T-helper 17 cell (primary cell): ENCODE measurements around the gene RMND5A. TPM values are rescaled to one million over a fixed set of nuclear protein-coding genes. Genes with fewer than 3 reads are reported as not detected.
"Not testable (repeated sequence)": the region's sequence is repeated elsewhere in the genome, so short reads cannot be mapped to it uniquely, and the experiment has no call there.

Experiments
- ATAC-seq: fragments of 150-1000 bp; cut with Tn5 transposase; 2 replicates; pipeline ENCODE4 v1.10.0; 2021; ENCODE audit warnings: mild to moderate bottlenecking, moderate library complexity
- DNase-seq, 3 donors: peaks; one replicate each; pipeline versions ENCODE4 v3.0.0 to v3.0.0-alpha.2; 2020 to 2021
- H3K9me3 ChIP-seq: one replicate; pipeline ENCODE4 v1.7.0; 2013; ENCODE audit warnings: low read length, mild to moderate bottlenecking; ENCODE audit not compliant: control insufficient read depth, poor library complexity, severe bottlenecking
- H3K27ac Mint-ChIP-seq: one replicate; pipeline ENCODE4 v1.8.0; 2022; ENCODE audit warnings: mild to moderate bottlenecking, moderate library complexity, mixed read lengths
- H3K27me3 Mint-ChIP-seq: one replicate; pipeline ENCODE4 v1.8.0; 2022; ENCODE audit warnings: mixed read lengths
- H3K36me3 Mint-ChIP-seq: one replicate; pipeline ENCODE4 v1.8.0; 2022; ENCODE audit warnings: low read depth, mixed read lengths
- H3K4me1 Mint-ChIP-seq: one replicate; pipeline ENCODE4 v1.8.0; 2022; ENCODE audit warnings: mild to moderate bottlenecking, mixed read lengths
- H3K4me3 Mint-ChIP-seq: one replicate; pipeline ENCODE4 v1.8.0; 2022; ENCODE audit warnings: mild to moderate bottlenecking, moderate library complexity, mixed read lengths
- total RNA-seq, 4 donors: library from RNA in 2 of 4; stranded (reverse) in 2 of 4; gene quantifications; one replicate each; pipeline ENCODE4 v1.2.3 and lab custom pipeline; 2022 to 2026

The RMND5A gene
- total RNA-seq, 2 donors from 2014 or later = 28.4 to 42.3 TPM

GRCh38 chr2:86732837-86733236 lies 12.7 kb downstream of the RMND5A start:
- not testable (repeated sequence) for H3K27ac Mint-ChIP-seq, H3K27me3 Mint-ChIP-seq, H3K9me3 ChIP-seq, H3K36me3 Mint-ChIP-seq, DNase-seq, ATAC-seq, H3K4me3 Mint-ChIP-seq
- peaks cover 12% of the 10 kb centered on the region for H3K4me1 Mint-ChIP-seq

GRCh38 chr2:86733528-86733927 lies 13.4 kb downstream of the RMND5A start:
- not testable (repeated sequence) for H3K27me3 Mint-ChIP-seq, H3K9me3 ChIP-seq, H3K27ac Mint-ChIP-seq, H3K36me3 Mint-ChIP-seq, H3K4me3 Mint-ChIP-seq, DNase-seq, ATAC-seq
- H3K4me1 Mint-ChIP-seq = peaks cover 12% of the 10 kb centered on the region

- not testable (repeated sequence) for H3K4me1 Mint-ChIP-seq, H3K36me3 Mint-ChIP-seq, H3K27ac Mint-ChIP-seq, ATAC-seq, H3K27me3 Mint-ChIP-seq, H3K4me3 Mint-ChIP-seq, DNase-seq, H3K9me3 ChIP-seq
Measured at GRCh38 chr2:86734896-86735295, 14.8 kb downstream of the RMND5A start.

- H3K27me3 Mint-ChIP-seq, H3K4me3 Mint-ChIP-seq, H3K9me3 ChIP-seq, DNase-seq, H3K36me3 Mint-ChIP-seq, H3K4me1 Mint-ChIP-seq, H3K27ac Mint-ChIP-seq, ATAC-seq: not testable (repeated sequence)
Measured at GRCh38 chr2:86739485-86739884, 19.4 kb downstream of the RMND5A start.

GRCh38 chr2:86739889-86740288 lies 19.8 kb downstream of the RMND5A start:
- H3K36me3 Mint-ChIP-seq, H3K27ac Mint-ChIP-seq, H3K27me3 Mint-ChIP-seq, ATAC-seq, H3K4me1 Mint-ChIP-seq, DNase-seq, H3K4me3 Mint-ChIP-seq, H3K9me3 ChIP-seq: not testable (repeated sequence)

- H3K27ac Mint-ChIP-seq, ATAC-seq, H3K27me3 Mint-ChIP-seq: not testable (repeated sequence)
Measured at GRCh38 chr2:86741889-86742498, 21.9 kb downstream of the RMND5A start.

GRCh38 chr2:86744152-86744551 lies 24.1 kb downstream of the RMND5A start:
- H3K4me1 Mint-ChIP-seq = peaks cover 26% of the 10 kb centered on the region
- H3K36me3 Mint-ChIP-seq = peaks cover 7% of the 10 kb centered on the region
- no peaks in the 10 kb centered on the region for H3K9me3 ChIP-seq
- no peak overlapping the region for H3K4me3 Mint-ChIP-seq
- no peaks in the 10 kb centered on the region for H3K27me3 Mint-ChIP-seq
- ATAC-seq (no peak), DNase-seq (no peak)
- no peak overlapping the region for H3K27ac Mint-ChIP-seq

More at GRCh38 chr2:86741889-86742498, 21.9 kb downstream of the RMND5A start:
- peaks cover 19% of the 10 kb centered on the region for H3K4me1 Mint-ChIP-seq
- not testable (repeated sequence) for H3K9me3 ChIP-seq, DNase-seq, H3K36me3 Mint-ChIP-seq, H3K4me3 Mint-ChIP-seq

- Mint-ChIP-seq H3K4me1 (peaks cover 26% of the 10 kb centered on the region), H3K4me3 (no peak overlapping the region), H3K27me3 (no peaks in the 10 kb centered on the region), H3K27ac (no peak overlapping the region), H3K36me3 (peaks cover 9% of the 10 kb centered on the region)
- DNase-seq (no peak), ATAC-seq (no peak)
- no peaks in the 10 kb centered on the region for H3K9me3 ChIP-seq
Measured at GRCh38 chr2:86746939-86747338, 26.8 kb downstream of the RMND5A start.

- no peak overlapping the region for H3K27ac Mint-ChIP-seq
- H3K27me3 Mint-ChIP-seq = no peaks in the 10 kb centered on the region
- H3K4me3 Mint-ChIP-seq = no peak overlapping the region
- no peaks in the 10 kb centered on the region for H3K9me3 ChIP-seq
- peaks cover 7% of the 10 kb centered on the region for H3K36me3 Mint-ChIP-seq
- DNase-seq (no peak), ATAC-seq (no peak)
- peaks cover 22% of the 10 kb centered on the region for H3K4me1 Mint-ChIP-seq
Measured at GRCh38 chr2:86747711-86748639, 27.9 kb downstream of the RMND5A start.

GRCh38 chr2:86750240-86750839 lies 30.2 kb downstream of the RMND5A start:
- Mint-ChIP-seq H3K27ac (no peak overlapping the region), H3K4me3 (no peak overlapping the region), H3K36me3 (peaks cover 4% of the 10 kb centered on the region), H3K4me1 (peaks cover 18% of the 10 kb centered on the region), H3K27me3 (no peaks in the 10 kb centered on the region)
- DNase-seq = no peak
- H3K9me3 ChIP-seq = no peaks in the 10 kb centered on the region
- no peak for ATAC-seq

GRCh38 chr2:86751778-86752177 lies 31.7 kb downstream of the RMND5A start:
- no peaks in the 10 kb centered on the region for H3K9me3 ChIP-seq
- Mint-ChIP-seq H3K4me1 (peaks cover 8% of the 10 kb centered on the region), H3K36me3 (peaks cover 2% of the 10 kb centered on the region), H3K4me3 (no peak overlapping the region), H3K27me3 (no peaks in the 10 kb centered on the region), H3K27ac (no peak overlapping the region)
- DNase-seq = no peak
- no peak for ATAC-seq

- Mint-ChIP-seq H3K27me3 (no peaks in the 10 kb centered on the region), H3K4me1 (peaks cover 2% of the 10 kb centered on the region), H3K36me3 (peaks cover 2% of the 10 kb centered on the region), H3K27ac (peak overlapping the region; percentile 11), H3K4me3 (no peak overlapping the region)
- ATAC-seq (no peak), DNase-seq (no peak)
- no peaks in the 10 kb centered on the region for H3K9me3 ChIP-seq
Measured at GRCh38 chr2:86752934-86753333, 32.8 kb downstream of the RMND5A start.

GRCh38 chr2:86753606-86754005 lies 33.5 kb downstream of the RMND5A start:
- DNase-seq (no peak), ATAC-seq (no peak)
- H3K9me3 ChIP-seq = no peaks in the 10 kb centered on the region
- Mint-ChIP-seq H3K27me3 (no peaks in the 10 kb centered on the region), H3K36me3 (peaks cover 2% of the 10 kb centered on the region), H3K4me1 (peaks cover 5% of the 10 kb centered on the region), H3K4me3 (no peak overlapping the region), H3K27ac (peak overlapping the region; percentile 11)
